WTC11 (cell line): ENCODE results near the gene TMEM115. TPM values are rescaled to one million over a fixed set of nuclear protein-coding genes. Genes with fewer than 3 reads are reported as not detected.

Experiments used
- total RNA-seq: library from RNA; stranded (reverse); gene quantifications from 3 replicates; pipeline ENCODE4 v1.2.3, GENCODE V29; 2021

Gene TMEM115
- total RNA-seq, 1 experiment from 2014 or later: 30.0 TPM

Other genes starting within 250 kb of the TMEM115 start
- 49.0 to 52.0 TPM (median 52.0 TPM) in 3 replicates for gene SEMA3F, start 204.2 kb downstream of the TMEM115 start, total RNA-seq
- gene GNAT1, start 167.9 kb downstream of the TMEM115 start, total RNA-seq: 0.13 to 0.39 TPM (median 0.14 TPM) in 3 replicates
- gene SLC38A3, start 154.2 kb downstream of the TMEM115 start, total RNA-seq: 0.90 to 1.6 TPM (median 1.3 TPM) in 3 replicates
- gene GNAI2, start 123.3 kb downstream of the TMEM115 start, total RNA-seq: 181 to 185 TPM (median 185 TPM) in 3 replicates
- gene SEMA3B, start 90.4 kb downstream of the TMEM115 start, total RNA-seq: 7.3 to 9.0 TPM (median 8.7 TPM) in 3 replicates
- 0.41 to 0.60 TPM (median 0.57 TPM) in 3 replicates for gene LSMEM2, start 80.4 kb downstream of the TMEM115 start, total RNA-seq
- 63.2 to 92.0 TPM (median 75.6 TPM) in 3 replicates for gene IFRD2, start 67.1 kb downstream of the TMEM115 start, total RNA-seq
- gene HYAL3, start 60.1 kb downstream of the TMEM115 start, total RNA-seq: 2.9 to 3.8 TPM (median 3.2 TPM) in 3 replicates
- 13.7 to 17.3 TPM (median 13.7 TPM) in 3 replicates for gene NAA80, start 60.1 kb downstream of the TMEM115 start, total RNA-seq
- gene HYAL1, start 55.9 kb downstream of the TMEM115 start, total RNA-seq: 3.4 to 3.8 TPM (median 3.5 TPM) in 3 replicates
- gene HYAL2, start 36.8 kb downstream of the TMEM115 start, total RNA-seq: 58.0 to 65.6 TPM (median 62.9 TPM) in 3 replicates
- gene TUSC2, start 31.3 kb downstream of the TMEM115 start, total RNA-seq: 34.7 to 41.1 TPM (median 38.0 TPM) in 3 replicates
- 13.2 to 14.5 TPM (median 14.5 TPM) in 3 replicates for gene RASSF1, start 18.7 kb downstream of the TMEM115 start, total RNA-seq
- gene ZMYND10, start 13.8 kb downstream of the TMEM115 start, total RNA-seq: 0.46 to 0.80 TPM (median 0.74 TPM) in 3 replicates
- 20.6 to 26.6 TPM (median 23.9 TPM) in 3 replicates for gene NPRL2, start 8.7 kb downstream of the TMEM115 start, total RNA-seq
- gene CYB561D2, start 8.7 kb downstream of the TMEM115 start, total RNA-seq: 9.8 to 12.0 TPM (median 11.3 TPM) in 3 replicates
- gene CACNA2D2, start 144.1 kb upstream of the TMEM115 start, total RNA-seq: 22.0 to 23.4 TPM (median 22.3 TPM) in 3 replicates
- 11.5 to 14.0 TPM (median 12.1 TPM) in 3 replicates for gene C3orf18, start 208.2 kb upstream of the TMEM115 start, total RNA-seq
- 15.2 to 20.9 TPM (median 15.8 TPM) in 3 replicates for gene HEMK1, start 210.0 kb upstream of the TMEM115 start, total RNA-seq